Colonic mucosa (tissue), 4 donors: ENCODE measurements around the gene CDH2. TPM values are rescaled to one million over a fixed set of nuclear protein-coding genes. Genes with fewer than 3 reads are reported as not detected.
"Not testable (repeated sequence)": the region's sequence is repeated elsewhere in the genome, so short reads cannot be mapped to it uniquely, and the experiment has no call there.

Experiments
- DNase-seq: peaks from one replicate; pipeline ENCODE4 v3.0.0-alpha.2; 2020
- H3K27ac ChIP-seq: fragments of 200-600 bp; one replicate; pipeline ENCODE4 v1.8.0; 2021
- H3K27me3 ChIP-seq: fragments of 200-600 bp; one replicate; pipeline ENCODE4 v1.8.0; 2021
- H3K36me3 ChIP-seq: fragments of 200-600 bp; one replicate; pipeline ENCODE4 v1.8.0; 2021
- H3K4me1 ChIP-seq: fragments of 200-600 bp; one replicate; pipeline ENCODE4 v1.8.0; 2021; ENCODE audit warnings: mild to moderate bottlenecking
- H3K4me3 ChIP-seq: fragments of 200-600 bp; one replicate; pipeline ENCODE4 v1.8.0; 2021
- H3K9ac ChIP-seq, 2 donors: one replicate each; pipeline ENCODE4 v1.7.0; 2013; ENCODE audit warnings: control low read depth in 2 of 2, low read depth in 2 of 2, low read length in 2 of 2
- H3K9me3 ChIP-seq: fragments of 200-600 bp; one replicate; pipeline ENCODE4 v1.8.0; 2021
- intact Hi-C: fragments of 100-400 bp; cut with DNase I; formaldehyde crosslinking; loops from one replicate; pipeline ENCODE4 v1.14.1; 2022
- total RNA-seq, 2 donors: library from RNA; stranded (reverse); fragmentation: NEBNext Ultra II Directional in 1 of 2; extraction: Animal tissue kit (Norgen Biotek cat#: 25700) in 1 of 2; gene quantifications; one replicate each; pipeline ENCODE4 v1.2.1, GENCODE V29; 2021
- TF ChIP-seq, protein P1 (sequence below): fragments of 200-600 bp; IDR thresholded peaks from one replicate; pipeline ENCODE4 v1.8.0; 2022; ENCODE audit warnings: antibody characterized with exemption, mild to moderate bottlenecking
- donor health status: healthy.
- donor health status: DM: no; HTN: no; CAD: no.
- donor health status: DM: no; HTN: no; CAD: no.

The CDH2 gene
- total RNA-seq, 2 donors from 2014 or later = 0.84 to 1.4 TPM

DNA sequence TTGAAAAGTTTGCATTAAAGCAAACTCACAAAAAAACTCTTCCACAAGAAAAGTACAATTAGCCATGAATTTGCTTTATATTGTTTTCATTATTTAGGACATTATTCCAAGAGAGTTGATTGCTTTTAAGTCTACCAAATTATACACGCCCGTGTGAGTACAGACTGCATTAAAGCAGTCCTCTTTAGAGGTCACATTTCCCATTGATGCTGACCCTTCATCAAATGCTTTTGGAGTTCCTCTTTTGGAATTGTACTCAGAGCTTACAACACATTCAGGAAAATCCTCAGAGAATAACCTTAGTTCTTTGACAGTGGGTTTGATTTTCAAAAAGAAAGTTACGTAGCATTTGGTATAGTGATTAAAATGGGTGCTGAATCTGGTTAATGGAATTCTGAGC is 256.1 kb downstream of the CDH2 start:
- H3K4me1 ChIP-seq = no peaks in the 10 kb centered on the region
- H3K9ac ChIP-seq = no peak overlapping the region
- intact Hi-C loops = no loop called here
- H3K36me3 ChIP-seq = no peaks in the 10 kb centered on the region
- no peaks in the 10 kb centered on the region for H3K27me3 ChIP-seq
- no peak for DNase-seq
- H3K4me3 ChIP-seq = no peak overlapping the region
- TF ChIP-seq, protein P1, sequence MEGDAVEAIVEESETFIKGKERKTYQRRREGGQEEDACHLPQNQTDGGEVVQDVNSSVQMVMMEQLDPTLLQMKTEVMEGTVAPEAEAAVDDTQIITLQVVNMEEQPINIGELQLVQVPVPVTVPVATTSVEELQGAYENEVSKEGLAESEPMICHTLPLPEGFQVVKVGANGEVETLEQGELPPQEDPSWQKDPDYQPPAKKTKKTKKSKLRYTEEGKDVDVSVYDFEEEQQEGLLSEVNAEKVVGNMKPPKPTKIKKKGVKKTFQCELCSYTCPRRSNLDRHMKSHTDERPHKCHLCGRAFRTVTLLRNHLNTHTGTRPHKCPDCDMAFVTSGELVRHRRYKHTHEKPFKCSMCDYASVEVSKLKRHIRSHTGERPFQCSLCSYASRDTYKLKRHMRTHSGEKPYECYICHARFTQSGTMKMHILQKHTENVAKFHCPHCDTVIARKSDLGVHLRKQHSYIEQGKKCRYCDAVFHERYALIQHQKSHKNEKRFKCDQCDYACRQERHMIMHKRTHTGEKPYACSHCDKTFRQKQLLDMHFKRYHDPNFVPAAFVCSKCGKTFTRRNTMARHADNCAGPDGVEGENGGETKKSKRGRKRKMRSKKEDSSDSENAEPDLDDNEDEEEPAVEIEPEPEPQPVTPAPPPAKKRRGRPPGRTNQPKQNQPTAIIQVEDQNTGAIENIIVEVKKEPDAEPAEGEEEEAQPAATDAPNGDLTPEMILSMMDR = no peak
- no peak overlapping the region for H3K27ac ChIP-seq
- no peaks in the 10 kb centered on the region for H3K9me3 ChIP-seq

DNA sequence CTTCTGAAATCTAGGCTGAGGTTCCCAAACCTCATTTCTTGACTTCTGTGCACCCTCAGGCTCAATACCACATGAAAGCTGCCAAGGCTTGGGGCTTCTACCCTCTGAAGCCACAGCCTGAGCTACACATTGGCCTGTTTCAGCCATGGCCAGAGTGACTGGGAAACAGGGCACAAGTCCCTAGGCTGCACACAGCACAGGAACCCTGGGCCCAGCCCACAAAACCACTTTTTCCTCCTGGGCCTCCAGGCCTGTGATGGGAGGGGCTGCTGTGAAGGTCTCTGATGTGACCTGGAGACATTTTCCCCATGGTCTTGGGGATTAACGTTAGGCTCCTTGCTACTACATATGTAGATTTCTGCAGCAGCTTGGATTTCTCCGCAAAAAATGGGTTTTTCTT is 270.7 kb downstream of the CDH2 start:
- H3K4me3 ChIP-seq, DNase-seq, H3K27me3 ChIP-seq, H3K27ac ChIP-seq, H3K9ac ChIP-seq, intact Hi-C loops, H3K9me3 ChIP-seq, H3K4me1 ChIP-seq, H3K36me3 ChIP-seq: not testable (repeated sequence)

DNA sequence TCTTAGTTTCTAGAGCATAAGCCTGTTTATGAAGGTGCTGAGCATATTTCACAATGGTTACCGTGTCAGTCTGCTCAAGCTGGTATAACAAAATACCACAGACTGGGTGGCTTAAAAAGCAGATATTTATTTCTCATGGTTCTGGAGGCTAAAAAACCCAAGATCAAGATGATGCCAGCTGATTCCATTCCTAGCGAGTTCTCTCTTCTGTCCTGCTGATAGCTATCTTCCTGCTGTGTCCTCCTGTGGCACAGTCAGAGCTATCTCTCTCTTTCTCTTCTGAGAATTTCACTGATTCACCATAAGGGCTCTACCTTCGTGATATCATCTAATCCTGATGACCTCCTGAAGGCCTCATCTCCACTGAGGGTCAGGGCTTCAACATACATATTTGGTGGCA is 273.0 kb downstream of the CDH2 start:
- Histone ChIP-seq H3K27ac (no peak overlapping the region), H3K9me3 (no peaks in the 10 kb centered on the region), H3K27me3 (no peaks in the 10 kb centered on the region), H3K4me1 (no peaks in the 10 kb centered on the region), H3K4me3 (no peak overlapping the region), H3K9ac (no peak overlapping the region), H3K36me3 (no peaks in the 10 kb centered on the region)
- TF ChIP-seq, protein P1 = no peak
- DNase-seq = no peak
- intact Hi-C loops = no loop called here

DNA sequence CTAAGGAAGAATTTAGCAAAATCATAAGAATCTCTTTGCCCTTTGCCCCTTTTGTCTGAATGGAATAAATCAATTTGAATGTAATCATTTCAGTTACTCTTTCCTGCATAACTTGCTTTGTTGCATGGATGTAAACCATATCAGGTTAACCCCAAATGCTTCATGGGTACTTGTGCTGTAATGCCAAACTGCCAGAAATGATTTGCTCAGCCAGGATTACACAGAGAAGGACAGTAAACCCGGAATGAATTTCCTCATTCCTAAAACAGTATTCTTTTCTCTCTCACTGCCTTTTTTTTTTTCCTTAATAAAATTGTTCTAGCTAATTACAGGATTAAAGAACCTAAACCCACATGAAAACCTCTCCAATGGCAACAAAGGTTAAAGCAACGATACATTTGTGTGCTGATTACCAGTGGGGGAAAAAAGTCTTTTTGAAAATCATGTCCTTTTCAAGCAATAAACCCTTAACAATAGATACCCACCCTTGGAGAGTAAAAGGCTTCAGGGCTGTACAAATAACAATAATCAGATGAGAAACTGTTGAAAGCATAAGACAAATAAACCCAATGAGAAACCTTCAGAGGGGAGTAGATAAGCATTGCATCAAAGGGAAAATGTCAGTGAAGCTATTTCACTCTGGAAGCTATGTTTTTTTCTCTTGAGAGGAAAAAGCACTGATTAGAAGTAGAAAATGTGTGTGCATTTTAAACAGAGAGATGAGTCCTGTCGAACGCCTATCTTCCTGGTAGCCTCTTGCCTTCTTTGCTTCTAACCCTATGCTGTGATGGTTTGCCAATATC is 275.3 kb downstream of the CDH2 start:
- TF ChIP-seq, protein P1 = no peak
- Histone ChIP-seq H3K4me1 (no peaks in the 10 kb centered on the region), H3K36me3 (no peaks in the 10 kb centered on the region), H3K27me3 (no peaks in the 10 kb centered on the region), H3K27ac (no peak overlapping the region), H3K9me3 (no peaks in the 10 kb centered on the region), H3K9ac (no peak overlapping the region), H3K4me3 (no peak overlapping the region)
- DNase-seq = no peak
- intact Hi-C loops = no loop called here
